ENCODE data around the gene FGFBP3.

DNA sequence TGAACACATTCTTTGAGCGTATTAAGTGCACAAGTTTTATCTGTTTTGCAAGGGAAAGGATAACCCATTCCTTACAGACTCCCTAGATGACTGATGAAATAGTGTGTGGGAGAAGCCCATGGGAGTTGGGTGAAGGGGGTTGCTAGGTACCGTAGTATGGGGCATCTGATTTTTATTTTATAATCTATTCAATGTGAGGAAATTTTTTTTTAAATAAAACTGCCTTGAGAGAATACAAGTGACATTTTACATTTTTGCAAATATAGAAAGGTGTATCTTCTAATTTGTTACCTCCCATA is 15.7 kb upstream of the FGFBP3 start:
- TF ChIP-seq, protein P1, sequence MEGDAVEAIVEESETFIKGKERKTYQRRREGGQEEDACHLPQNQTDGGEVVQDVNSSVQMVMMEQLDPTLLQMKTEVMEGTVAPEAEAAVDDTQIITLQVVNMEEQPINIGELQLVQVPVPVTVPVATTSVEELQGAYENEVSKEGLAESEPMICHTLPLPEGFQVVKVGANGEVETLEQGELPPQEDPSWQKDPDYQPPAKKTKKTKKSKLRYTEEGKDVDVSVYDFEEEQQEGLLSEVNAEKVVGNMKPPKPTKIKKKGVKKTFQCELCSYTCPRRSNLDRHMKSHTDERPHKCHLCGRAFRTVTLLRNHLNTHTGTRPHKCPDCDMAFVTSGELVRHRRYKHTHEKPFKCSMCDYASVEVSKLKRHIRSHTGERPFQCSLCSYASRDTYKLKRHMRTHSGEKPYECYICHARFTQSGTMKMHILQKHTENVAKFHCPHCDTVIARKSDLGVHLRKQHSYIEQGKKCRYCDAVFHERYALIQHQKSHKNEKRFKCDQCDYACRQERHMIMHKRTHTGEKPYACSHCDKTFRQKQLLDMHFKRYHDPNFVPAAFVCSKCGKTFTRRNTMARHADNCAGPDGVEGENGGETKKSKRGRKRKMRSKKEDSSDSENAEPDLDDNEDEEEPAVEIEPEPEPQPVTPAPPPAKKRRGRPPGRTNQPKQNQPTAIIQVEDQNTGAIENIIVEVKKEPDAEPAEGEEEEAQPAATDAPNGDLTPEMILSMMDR (conservative IDR thresholded peaks at IDR 0.05; ENCODE audit: low read depth in 2 of 2) = no peak
- no peak for TF ChIP-seq EZH2phosphoT487 (IDR thresholded peaks at IDR 0.05; ENCODE audit: unreplicated experiment)

All from GM23338 (cell line).